CD4-positive, alpha-beta T cell treated with Interleukin-6 for 4 hours (primary cell): ENCODE data around the gene RHBG.

Source experiments
- DNase-seq: peaks from one replicate; pipeline ENCODE4 v3.0.0-alpha.2; 2020; ENCODE audit warnings: mixed read lengths

RHBG gene

DNA sequence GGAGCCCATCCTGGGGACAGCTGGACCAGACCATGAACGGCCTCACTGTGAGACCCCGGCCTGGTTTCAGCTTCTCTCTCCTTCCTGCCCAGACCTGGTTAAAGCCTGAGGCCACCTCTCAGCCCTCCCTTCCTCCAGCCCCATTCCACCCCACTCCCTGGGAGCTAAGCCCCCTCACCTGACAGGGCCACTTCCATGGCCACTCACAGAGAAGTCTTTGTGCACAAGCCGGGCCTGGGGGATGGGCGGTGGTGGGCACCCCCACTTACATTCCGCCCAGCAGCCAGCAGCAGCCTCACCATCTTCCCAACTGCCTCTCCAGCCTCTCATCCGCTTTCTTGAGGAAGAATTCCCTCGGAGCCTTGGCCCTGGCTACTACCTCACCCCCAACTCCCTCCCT is 40.4 kb downstream of the RHBG start:
- no peak for DNase-seq

DNA sequence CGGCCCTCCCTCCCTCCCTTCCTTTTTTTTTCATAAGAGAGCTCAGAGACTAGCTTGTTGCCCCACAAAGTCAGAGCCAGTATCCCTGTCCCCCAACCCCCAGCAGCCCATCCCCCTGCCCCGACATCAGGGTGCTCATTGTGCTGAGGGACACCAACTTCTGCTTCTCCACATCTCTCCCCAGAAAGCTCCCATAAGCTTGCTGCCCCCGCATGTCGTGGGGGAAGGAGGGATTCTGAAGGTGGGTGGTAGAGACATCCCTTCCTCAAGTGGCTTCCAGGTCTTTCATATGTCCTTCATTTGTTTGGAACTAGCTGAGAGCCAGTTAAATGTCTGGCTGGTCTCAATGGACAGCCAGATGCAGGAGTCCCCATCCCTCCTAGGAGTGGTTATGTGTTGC is 41.2 kb downstream of the RHBG start:
- DNase-seq, result no peak

DNA sequence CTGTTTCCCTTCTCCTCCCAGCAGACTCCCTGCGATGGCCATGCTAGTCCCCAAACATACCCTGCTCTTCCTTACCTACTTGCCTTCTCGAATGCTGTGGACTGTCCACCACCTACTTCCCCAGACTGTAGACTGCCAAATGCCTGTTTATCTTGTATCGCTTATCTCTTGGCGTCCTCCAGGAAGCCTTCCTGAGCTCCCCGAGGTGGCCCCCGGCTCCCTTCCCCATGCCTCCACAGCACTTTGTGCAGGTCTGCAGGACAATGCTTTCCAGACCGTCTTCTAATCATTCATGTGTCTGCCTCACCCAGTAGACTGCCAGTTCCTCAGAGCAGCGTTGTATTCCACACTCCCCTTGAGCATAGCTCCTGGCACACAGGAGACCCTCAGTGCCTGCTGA is 41.7 kb downstream of the RHBG start:
- no peak for DNase-seq

DNA sequence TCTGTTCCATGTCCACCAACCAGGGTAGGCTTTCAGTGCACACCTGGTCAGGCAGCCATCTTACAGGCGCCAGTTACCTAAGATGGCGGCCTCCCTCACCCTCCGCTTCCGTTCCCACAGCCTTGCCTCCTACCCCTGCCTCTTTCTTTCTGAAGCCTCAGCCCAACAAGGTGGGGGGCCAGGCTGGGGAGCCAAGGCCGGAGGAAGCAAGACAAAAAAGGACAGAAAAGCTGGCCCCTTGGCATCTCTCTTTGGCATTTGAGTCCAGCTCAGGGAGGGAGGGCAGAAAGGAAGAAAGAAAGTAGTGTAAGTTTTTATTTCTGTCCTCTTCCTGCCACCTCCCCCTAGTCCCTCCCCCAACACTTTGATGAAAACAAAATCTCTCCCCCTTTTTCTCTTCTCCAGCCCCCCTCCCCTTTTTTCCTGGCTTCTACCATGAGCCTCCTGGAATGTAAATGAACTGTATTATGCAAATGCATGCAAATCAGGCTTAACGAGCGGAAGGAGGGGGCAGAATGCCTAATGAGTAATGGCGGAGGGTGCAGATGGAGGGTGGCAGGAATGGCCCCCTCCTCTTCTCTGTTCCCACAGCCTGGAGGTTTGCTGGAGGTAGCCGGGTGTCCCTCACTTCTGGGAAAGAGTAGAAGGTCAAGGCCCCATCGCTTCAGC is 43.8 kb downstream of the RHBG start:
- DNase-seq, result no peak

DNA sequence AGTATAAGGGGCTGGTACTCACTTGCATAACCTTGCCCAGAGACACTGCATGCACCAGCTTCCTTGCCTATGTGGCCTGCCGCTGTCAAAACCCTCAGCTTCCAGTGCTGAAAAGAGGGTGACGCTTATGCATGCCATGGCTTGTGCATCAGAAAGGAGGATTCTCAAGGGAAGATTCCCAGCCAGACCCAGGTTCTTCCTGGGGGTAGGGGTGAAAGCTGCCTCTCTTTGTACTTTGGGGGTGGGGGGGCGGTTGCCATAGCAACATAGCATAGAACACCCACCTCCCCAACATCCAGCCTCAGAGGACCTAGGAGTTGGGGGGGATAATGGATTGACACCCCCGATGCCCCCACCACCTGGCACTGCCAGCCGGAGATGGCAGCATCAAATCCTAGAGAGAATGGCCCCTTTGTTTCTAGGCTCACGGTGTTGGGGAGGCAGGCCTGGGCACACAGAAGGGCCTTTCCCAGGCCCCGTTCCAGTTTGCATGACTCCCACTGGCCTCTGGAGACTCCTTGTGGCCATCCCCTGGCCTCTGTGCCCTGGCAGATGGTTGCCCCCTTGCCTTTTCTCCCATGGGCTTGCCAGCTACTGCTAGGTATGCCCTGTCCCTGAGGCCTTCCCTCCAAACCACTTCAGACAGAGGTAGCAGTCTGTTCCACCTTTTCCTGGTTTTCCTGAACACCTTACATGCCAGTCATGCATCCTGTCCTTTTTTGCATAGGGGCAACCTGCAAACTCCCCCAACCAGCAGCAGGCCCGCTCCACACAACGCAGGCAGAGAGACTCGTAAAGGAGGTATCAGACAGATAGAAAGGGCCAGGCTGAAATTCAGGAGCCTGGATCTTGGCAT is 44.6 kb downstream of the RHBG start:
- DNase-seq, result no peak

DNA sequence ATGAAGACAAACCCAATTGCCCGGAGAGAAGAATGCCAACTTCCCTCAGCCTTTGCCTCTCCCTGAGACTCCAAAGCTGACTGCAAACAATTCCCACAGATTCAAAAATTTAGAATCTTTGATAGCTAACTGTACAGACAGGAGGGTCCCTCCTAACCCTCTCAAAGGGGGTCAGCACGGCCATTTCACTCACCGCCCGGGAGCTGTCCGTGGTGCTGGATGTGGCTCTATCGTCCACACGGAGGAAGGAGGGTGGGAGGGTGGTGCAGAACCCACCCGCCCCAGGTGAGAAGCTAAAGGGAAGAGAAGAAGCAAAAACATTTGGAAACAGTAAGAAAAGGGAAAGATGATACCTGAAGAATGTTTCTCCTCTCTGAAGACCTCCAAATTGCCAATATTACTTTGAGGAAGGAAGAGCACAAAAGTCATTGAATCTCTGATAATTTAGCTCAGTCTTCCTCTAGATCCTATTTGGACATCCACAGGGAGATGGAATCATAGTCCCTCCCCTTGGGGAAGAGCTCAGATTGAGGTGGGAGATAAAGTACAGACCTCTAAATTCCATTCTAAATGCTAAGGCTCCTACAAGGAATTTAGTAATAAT is 45.6 kb downstream of the RHBG start:
- peak; percentile 6 for DNase-seq

DNA sequence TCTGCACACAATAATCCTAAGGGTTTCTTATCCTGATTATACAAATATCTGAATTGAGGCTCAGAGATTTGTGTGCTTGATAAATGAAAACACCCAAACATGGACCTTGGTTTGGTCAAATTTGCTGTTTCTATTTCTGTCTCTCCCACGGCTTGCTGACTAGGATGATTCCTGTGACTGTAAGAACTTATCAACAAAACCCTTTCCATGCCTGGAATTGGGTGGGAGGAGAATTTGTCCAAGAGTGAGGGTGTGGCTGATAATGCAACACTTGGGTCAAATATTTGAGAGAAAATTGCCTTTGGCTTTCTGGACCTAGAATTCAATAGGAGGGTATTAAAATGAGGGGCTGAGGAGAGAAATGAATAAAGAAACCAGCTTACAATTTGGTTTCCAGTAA is 48.0 kb downstream of the RHBG start:
- no peak for DNase-seq

DNA sequence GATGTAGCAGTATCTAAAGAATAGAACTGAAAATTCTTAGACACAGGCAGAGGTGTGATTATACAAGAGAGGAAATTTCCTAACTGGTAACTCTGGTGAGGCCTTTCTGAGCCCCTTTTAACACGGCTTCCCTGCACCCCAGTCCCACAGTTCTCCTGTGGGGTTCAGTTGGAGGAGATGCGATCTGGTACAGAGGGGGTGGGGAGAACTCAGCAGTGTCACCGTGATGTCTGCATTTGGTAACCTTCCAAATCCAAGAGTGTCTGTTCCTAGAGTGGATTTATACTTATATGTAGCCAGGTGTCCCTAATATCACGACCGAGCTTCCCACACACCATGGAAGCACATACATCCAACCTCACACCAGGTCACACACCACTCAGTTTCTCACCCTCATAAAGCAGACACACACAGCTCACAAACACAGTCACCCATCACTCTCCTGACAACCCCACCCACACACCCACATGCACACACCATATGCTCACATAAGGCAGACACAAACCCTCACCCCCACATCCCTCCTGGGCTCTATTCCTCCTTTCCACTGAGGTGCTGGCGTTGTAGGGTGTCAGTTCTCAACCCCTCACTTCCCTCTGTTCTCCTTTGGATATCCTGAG is 48.5 kb downstream of the RHBG start:
- no peak for DNase-seq

DNA sequence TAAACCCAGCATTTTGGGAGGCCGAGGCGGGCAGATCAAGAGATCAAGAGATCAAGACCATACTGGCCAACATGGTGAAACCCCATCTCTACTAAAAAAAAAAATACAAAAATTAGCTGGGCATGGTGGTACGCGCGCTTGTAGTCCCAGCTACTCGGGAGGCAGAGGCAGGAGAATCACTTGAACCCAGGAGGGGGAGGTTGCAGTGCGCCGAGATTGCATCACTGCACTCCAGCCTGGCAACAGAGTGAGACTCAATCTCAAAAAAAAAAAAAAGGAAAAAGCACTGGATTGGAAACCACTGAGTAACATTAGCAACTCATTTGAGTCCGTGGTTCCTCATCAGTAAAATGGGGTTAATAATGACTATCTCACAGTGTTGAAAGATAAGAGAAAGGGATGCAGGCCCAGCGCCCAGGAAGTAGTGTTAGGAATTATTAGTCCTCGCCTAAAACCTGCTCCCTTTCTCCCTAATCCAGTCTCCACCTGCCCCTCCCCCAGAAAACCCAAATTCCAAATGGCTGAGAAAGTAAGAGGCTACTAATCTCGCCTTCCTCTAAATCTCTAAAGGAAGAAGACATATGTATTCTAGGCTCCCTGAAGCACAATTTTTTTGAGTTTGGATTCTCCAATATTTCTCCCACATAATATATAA is 49.5 kb downstream of the RHBG start:
- DNase-seq, result no peak

DNA sequence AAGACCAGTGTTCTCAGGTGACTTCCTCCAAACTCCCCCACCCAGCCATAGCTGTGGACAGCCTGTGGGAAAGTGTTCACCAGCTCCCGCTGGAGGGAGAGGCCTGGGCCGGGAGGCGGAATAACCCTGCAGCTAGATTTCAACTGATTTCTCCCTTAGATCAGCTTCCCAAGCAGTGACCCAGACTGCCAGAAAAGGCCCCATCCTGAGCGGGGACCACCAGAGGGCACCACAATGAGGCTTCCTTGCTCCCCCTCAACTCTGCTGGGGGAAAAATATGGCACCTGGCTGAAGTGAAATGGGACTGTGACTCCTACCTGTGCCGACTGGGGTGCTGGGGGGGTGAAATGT is 50.8 kb downstream of the RHBG start:
- peak; percentile 42 for DNase-seq

DNA sequence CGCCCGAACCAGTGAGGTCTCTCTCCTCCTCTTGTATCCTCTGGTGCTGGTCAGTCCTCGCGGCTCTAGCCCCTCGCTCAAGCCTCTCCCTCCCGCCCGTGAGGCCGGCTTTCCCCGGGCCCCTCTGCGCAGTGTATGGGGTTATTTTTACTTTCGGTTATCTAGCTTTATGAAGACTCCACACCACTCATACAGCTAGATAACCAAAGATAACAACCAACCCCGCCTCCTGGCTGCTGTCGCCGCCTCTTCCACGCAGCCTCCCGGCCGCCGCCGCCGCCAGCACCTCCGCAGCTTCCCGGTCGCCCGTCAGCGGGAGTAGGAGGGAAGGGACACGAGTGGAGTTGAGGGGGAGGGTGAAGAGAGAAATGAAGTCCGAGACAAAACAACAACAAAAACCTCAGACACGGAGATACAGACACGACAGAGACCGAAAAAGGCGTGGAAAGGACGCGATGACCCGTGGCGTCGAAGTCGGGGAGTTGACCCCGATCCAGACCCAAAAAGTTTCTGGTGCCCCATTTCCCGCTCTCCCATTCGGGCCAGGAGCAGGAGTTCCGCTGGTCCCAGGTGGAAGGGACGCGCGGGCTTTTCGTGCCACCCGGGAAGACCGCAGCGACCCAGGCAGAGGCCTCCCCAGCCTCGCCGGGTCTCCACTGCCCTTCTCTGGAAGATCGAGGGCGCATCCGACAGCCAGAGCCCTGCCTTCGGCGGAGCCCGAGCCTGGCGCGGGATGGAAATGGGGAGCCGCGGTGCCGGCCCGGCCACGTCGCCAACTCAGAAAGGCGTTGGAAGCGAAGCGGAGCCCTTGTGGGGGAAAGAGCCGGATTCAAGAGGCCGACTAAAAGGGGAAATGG is 51.4 kb downstream of the RHBG start:
- DNase-seq, result peak; percentile 56

DNA sequence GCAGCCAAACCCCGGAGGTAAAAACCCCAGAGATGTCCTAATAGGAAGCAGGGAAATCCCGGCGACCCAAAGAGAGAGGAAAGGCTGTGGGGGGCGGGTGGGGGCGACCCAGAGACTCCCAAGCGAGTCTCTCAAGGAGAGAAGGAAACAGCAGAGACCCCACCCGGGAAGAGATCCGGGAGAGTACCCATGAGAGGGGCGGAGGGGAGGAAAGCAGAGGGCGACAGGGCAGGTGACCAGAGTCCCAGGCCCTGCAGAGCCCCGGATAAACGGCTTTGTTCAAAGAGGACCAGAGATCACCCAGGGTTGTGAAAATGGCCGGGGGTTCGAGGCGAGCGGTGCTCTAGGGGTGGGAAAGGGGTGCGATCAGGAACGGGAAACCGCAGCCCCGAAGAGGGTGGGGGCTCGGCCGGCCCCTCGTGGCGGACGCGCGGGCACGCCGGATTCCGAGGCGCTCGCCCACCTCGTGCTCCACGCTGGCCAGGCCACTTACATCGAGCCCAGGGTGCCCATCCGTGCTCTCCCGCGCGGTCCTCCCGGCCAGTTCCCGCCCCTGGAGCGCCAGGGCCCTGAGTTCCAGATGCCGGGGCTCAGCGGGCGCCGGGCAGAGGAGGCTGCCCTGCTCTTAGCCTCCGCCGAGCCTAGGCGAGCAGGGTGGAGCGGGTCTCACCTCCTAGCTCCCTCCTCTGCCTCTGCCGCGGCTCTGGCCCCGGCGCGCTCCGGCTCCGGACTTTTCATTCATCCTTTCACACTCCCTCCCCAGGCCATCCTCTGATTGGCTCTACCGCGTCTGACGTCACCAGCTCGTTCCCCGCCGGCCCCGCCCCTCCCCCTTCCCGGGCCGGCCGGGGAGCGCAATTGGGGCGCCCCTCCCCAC is 52.3 kb downstream of the RHBG start:
- DNase-seq, result peak; percentile 71

DNA sequence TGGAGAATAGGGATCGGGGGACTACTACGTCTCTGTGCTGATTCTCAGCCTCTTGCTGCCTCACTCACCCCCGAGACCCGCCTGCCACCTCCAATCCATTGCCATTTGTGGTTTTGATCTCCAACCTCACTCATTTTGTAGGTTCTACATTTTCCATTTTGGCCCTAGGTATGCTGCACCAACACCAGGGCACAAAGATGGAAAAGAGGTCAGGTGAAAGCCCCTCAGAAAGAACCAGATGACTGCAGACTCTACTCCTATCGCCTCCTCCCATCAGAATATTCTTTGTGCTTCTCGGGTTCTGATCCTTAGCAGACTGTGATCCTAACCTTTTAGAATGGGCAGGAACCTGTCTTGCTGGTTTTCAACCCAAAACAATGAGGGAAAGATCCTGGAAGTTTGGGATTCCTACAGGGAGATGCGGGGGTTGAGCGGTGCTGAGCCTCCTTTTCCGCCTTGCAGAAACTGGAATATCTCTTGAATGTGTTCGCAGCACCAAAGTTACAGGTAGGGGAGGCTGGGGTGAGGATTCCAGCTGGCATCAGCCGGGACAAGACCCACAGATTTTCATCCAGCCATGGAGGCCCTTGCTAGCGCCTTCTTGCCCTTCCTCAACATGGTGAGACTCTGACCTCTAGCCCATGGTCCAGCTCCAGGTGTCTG is 53.1 kb downstream of the RHBG start:
- no peak for DNase-seq

DNA sequence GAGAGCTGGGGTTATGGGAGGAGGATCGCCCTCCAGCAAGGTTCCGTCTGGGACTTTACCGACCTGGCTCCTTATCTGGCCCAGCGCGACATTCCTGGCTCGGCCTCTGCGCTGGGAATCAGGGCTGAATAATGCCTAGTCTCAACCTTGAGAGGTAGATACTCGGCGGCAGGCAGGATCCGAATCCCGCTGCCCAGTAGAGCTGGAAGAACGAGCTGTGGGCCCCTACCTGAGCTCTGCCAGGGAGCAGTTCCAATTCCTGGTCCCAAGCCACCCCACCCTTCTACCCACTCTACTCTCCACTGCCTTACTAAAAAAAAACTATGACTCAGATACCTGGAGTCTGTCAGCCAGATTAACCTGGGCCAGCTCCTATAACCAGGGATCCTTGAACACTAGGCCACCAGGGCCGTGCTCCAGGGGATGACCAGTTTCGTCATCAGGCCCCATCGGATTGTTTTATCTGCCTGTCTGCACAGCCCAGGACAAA is 53.6 kb downstream of the RHBG start:
- no peak for DNase-seq

DNA sequence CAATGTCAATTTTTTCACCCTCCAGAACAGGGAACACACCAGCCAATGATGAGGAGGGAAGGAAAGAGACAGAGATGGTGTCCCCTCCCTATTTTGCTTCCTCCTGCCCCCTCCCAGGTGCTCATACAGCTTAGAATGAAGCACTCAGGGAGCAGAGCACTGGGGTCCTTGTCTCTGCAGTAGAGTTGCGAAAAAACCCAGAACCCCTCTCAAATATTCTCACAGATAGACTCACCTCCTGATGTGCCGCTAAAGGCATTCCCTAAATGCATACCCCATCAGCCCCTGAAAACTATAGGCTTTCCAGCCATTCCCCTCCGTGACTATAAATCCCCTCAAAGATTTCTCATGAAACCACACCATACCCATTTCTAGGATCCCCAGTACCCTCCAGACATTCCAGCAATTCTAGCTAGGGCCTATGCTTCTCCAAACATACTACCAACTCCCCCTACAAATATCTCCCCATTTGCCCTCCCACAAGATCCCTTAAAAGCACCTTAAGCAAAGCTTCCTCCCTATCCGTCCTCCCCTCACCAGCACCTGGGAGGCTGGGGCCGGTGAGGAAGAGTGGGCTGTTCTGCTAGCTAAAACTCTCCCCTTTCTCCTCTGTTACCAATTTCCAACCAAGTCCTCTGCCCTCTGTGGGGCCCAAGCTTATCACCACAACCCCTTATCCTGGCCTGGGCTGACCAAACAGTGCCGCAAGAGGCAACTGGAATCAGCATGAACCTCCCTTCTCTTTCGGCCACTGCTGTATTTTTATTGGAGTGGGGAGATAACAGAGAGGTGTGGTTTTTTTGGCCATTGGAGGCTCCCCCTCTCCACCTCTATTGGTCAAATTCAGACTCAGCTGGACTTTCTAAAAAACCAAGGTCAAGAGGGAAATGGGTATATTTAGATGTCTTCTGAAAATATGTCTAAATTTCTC is 54.7 kb downstream of the RHBG start:
- DNase-seq, result no peak

DNA sequence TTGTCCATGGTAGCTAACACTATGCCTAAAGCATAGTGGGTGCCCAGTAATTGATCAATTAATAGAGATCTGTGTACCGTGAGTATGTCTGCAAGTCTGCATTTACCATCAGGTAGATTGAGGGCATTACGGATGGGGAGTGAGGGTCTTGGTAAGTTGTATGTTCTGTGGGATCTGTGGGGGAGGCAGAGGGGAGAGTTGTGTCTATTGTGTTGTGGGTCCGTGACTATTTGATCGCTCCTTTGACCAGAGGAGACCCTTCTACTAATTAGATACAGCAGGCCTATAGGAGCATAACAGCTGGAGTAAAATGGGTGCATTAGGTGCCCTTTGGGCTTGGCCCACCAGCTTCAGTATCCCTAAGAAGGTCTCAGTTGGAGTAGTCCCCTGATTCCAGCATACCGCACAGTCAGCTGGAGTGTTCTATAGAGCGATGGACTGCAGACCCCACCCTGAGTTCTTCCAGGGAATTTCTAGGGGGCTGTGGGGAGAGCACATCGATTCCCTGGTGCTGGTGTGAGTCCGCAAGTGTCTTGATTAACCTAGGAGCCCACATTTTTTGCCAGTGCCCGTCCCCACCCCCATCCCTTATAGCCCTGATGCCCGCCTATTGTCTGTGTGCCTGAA is 55.9 kb downstream of the RHBG start:
- no peak for DNase-seq

DNA sequence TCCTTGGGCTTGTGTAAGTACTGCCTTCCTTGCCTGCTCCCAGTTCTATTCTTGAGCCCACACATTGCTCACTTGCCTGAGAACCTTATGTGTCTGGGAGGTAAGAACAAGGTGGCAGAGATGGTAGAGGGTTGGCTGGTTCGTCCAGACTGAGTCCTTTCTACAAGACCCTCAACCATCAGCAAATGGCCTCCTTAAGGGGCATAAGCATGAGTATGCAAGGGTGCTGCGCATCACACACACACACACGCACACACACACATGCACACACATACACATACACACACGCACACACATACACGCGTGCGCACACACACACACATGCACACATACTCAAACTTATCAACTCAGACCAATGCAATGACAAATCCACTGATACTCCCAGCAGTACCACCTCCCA is 56.9 kb downstream of the RHBG start:
- DNase-seq, result no peak

DNA sequence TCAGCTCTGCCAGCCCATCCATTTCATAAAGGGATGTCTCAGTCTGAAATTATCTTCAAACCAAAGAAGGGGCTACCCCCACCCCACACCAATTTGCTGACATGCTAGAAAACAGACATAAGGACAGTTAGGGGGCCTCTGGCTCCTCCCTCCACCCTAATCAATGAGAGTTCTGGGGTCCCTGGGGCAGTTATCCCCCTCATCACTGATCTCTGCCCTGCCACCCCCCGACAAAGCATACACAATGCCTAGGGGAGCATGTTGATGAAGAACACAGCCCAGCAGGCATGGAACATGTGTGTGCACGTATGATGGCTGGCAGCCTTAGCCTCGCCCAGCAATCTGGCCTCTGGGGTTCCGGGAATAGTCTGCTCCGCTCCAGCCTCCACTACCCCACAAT is 58.9 kb downstream of the RHBG start:
- no peak for DNase-seq
